ENCODE data around the gene ACSL6.

DNA sequence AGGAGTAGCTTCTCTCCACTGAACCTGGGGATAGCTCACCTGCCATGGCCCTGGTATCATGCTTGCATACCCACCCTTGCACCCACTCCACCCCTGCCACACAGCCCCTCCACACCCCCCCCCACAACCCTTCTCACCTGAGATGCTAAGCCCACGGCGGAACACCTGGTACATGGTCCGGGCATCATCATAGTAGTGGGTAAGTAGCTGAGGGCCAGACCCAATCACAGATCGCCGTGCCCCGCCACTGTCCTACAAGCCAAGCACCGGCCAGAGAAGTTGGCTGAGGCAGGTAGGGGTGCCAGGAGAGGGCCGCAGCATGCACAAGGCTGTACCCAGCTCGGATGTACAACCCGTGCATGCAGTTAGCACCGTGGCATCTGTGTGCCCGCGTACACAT lies 20.7 kb downstream of the ACSL6 start:
- TF ChIP-seq ZNF747 (tag by site-specific recombination; IDR thresholded peaks at IDR 0.05) (no peak), KLF9 (tag by site-specific recombination; IDR thresholded peaks at IDR 0.05; ENCODE audit: low read depth) (no peak), ZNF121 (tag by site-specific recombination; IDR thresholded peaks at IDR 0.05) (no peak)
- TF ChIP-seq, protein P1, sequence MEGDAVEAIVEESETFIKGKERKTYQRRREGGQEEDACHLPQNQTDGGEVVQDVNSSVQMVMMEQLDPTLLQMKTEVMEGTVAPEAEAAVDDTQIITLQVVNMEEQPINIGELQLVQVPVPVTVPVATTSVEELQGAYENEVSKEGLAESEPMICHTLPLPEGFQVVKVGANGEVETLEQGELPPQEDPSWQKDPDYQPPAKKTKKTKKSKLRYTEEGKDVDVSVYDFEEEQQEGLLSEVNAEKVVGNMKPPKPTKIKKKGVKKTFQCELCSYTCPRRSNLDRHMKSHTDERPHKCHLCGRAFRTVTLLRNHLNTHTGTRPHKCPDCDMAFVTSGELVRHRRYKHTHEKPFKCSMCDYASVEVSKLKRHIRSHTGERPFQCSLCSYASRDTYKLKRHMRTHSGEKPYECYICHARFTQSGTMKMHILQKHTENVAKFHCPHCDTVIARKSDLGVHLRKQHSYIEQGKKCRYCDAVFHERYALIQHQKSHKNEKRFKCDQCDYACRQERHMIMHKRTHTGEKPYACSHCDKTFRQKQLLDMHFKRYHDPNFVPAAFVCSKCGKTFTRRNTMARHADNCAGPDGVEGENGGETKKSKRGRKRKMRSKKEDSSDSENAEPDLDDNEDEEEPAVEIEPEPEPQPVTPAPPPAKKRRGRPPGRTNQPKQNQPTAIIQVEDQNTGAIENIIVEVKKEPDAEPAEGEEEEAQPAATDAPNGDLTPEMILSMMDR (tag by site-specific recombination; IDR thresholded peaks at IDR 0.05), result no peak
- TF ChIP-seq, protein P2, sequence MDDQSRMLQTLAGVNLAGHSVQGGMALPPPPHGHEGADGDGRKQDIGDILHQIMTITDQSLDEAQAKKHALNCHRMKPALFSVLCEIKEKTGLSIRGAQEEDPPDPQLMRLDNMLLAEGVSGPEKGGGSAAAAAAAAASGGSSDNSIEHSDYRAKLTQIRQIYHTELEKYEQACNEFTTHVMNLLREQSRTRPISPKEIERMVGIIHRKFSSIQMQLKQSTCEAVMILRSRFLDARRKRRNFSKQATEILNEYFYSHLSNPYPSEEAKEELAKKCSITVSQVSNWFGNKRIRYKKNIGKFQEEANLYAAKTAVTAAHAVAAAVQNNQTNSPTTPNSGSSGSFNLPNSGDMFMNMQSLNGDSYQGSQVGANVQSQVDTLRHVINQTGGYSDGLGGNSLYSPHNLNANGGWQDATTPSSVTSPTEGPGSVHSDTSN (CRISPR knock-in tag; IDR thresholded peaks at IDR 0.05), result no peak
- TF ChIP-seq, protein P3, sequence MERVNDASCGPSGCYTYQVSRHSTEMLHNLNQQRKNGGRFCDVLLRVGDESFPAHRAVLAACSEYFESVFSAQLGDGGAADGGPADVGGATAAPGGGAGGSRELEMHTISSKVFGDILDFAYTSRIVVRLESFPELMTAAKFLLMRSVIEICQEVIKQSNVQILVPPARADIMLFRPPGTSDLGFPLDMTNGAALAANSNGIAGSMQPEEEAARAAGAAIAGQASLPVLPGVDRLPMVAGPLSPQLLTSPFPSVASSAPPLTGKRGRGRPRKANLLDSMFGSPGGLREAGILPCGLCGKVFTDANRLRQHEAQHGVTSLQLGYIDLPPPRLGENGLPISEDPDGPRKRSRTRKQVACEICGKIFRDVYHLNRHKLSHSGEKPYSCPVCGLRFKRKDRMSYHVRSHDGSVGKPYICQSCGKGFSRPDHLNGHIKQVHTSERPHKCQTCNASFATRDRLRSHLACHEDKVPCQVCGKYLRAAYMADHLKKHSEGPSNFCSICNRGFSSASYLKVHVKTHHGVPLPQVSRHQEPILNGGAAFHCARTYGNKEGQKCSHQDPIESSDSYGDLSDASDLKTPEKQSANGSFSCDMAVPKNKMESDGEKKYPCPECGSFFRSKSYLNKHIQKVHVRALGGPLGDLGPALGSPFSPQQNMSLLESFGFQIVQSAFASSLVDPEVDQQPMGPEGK (tag by site-specific recombination; IDR thresholded peaks at IDR 0.05), result no peak

Data from HEK293 (cell line).